HG03103 (cell line): ENCODE data around the gene MKRN2.
"Not testable (repeated sequence)": the region's sequence is repeated elsewhere in the genome, so short reads cannot be mapped to it uniquely, and the experiment has no call there.

ENCODE experiments used
- ATAC-seq: cut with Tn5 transposase; IDR thresholded peaks from one replicate; pipeline ENCODE4 v1.9.1; 2021; ENCODE audit warnings: low read depth; ENCODE audit not compliant: unreplicated experiment

MKRN2 gene, protein sequence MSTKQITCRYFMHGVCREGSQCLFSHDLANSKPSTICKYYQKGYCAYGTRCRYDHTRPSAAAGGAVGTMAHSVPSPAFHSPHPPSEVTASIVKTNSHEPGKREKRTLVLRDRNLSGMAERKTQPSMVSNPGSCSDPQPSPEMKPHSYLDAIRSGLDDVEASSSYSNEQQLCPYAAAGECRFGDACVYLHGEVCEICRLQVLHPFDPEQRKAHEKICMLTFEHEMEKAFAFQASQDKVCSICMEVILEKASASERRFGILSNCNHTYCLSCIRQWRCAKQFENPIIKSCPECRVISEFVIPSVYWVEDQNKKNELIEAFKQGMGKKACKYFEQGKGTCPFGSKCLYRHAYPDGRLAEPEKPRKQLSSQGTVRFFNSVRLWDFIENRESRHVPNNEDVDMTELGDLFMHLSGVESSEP

GRCh38 chr3:12556690-12557472, at the start of gene MKRN2:
MKRN2 (plus strand) TSS chr3:12557087; CDS start chr3:12557151, 64 bp downstream.
- peak; percentile 64 for ATAC-seq

GRCh38 chr3:12507591-12508281, 49.2 kb upstream of the MKRN2 start:
- no peak for ATAC-seq

DNA sequence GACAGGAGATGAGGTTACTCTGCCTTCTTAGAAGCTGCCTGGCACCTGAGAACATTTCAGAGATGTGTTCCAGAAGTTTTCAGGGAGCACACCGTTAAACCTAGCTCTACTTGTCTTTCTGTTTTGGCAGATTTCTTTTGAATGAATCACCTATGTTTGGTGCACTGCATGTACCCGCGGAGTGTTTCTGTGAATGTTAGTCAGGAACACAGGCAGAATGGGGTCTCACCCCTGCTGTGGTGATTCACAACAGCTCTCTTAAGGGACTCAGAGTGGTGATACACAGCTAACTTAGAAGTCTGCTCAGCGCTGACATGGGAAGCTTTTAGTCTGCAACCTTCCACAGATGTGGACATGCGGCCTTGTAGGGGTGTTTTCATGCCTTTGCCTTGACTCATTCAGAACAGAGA, 48.6 kb upstream of the MKRN2 start:
- ATAC-seq, result no peak

GRCh38 chr3:12509466-12509865, 47.4 kb upstream of the MKRN2 start:
- ATAC-seq, result no peak

DNA sequence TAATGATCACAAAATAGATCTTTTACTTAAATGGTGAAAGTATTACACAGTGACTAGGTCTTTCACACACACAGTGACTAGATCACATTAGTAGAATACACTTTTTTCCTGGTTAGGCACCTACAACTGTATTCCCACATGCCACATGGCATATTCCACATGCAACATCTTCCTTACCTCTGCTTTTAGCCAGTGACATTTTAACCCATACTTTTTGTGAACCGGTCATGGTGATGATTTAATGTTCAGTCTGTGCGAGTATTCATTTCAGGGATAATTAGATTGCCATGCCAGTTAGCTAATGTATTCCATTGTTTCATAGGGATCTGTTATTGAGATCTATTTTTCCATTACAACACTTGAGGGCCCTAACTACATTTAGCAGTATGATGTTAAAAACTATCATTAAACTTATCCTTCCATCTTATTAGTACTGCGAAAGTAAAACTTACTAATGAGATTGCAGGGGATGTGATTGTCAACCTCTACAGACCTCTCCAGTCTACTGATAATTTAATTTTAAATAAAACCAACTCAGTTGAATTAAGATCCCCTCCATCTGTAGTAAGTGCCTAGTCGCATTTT, 44.3 kb upstream of the MKRN2 start:
- ATAC-seq, result no peak

- no peak for ATAC-seq
These were observed 43.0 kb upstream of the MKRN2 start for GRCh38 chr3:12513694-12514446.

GRCh38 chr3:12515631-12516030, 41.3 kb upstream of the MKRN2 start:
- ATAC-seq, result no peak

GRCh38 chr3:12516873-12517272, 40.0 kb upstream of the MKRN2 start:
- no peak for ATAC-seq

- no peak for ATAC-seq
These were observed 38.4 kb upstream of the MKRN2 start for GRCh38 chr3:12518261-12519028.

DNA sequence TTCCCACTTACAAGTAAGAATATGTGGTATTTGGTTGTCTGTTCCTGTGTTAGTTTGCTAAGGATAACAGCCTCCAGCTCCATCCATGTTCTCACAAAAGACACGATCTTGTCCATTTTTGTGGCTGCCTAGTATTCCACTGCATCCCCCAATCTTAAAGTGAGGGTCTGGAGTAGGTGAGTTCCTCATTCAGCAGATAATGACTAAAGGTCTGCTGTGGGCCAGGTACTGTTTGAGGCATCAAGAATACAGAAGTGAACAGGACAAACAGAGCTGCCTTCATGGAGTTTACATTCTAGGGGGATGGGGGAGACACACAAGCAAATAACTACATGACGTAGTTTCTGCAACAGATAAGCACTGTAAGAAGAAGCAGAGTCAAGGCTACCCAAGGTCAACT, 35.9 kb upstream of the MKRN2 start:
- no peak for ATAC-seq

DNA sequence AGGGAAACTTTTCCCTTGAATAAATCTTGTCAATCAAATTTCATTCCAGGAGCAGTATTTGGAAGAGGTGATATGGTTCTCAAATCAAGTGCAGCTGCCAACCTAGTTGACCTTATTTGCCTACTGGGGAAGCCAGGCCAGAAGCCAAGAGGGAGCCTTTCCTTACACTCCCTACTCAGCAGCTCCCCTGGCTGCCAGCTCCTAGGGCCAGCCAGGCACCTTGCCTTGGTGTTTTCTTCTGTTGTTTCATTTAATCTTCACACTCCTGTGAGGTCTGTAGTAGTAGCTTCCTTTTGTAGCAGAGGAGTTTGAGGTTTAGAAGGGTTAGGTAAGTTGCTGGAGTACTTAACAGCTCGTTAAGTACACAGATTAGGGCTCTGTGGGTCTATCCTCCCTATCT, 34.2 kb upstream of the MKRN2 start:
- ATAC-seq, result no peak

GRCh38 chr3:12527757-12528143, 29.1 kb upstream of the MKRN2 start:
- no peak for ATAC-seq

- no peak for ATAC-seq
These were observed 24.7 kb upstream of the MKRN2 start for GRCh38 chr3:12532182-12532581.

GRCh38 chr3:12536423-12536822, 20.5 kb upstream of the MKRN2 start:
- ATAC-seq, result no peak

DNA sequence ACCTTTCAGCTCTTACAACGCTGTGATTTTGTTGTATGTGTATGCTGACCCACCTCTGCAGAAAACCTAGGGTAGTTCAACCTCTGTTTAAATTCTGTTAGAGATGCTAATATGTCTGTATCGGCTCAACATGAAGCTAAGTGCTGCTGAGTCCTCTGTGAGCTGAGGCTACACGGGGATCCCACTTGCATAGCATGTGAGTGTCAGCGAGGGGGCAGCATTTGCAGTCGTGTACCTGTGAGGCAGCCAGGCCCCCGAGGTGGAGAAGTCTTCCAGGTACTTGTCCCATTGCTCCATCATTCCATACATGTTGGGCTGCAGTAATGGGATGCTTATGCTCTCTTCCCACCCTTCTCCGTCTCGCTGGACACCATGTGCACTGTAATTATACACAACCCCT, 15.3 kb upstream of the MKRN2 start:
- no peak for ATAC-seq

DNA sequence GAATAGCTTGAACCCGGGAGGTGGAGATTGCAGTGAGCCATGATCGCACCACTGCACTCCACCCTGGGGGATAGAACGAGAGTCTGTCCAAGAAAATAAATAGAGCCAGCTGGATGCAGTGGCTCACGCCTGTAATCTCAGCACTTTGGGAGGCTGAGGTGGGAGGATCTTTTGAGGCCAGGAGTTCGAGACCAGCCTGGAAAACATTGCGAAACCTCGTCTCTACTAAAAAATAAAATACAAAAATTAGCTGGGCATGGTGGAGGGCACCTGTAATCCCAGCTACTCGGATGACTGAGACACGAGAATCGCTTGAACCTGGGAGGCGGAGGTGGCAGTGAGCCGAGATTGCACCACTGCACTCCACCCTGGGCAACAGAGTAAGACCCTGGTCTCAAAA, 13.4 kb upstream of the MKRN2 start:
- not testable (repeated sequence) for ATAC-seq

DNA sequence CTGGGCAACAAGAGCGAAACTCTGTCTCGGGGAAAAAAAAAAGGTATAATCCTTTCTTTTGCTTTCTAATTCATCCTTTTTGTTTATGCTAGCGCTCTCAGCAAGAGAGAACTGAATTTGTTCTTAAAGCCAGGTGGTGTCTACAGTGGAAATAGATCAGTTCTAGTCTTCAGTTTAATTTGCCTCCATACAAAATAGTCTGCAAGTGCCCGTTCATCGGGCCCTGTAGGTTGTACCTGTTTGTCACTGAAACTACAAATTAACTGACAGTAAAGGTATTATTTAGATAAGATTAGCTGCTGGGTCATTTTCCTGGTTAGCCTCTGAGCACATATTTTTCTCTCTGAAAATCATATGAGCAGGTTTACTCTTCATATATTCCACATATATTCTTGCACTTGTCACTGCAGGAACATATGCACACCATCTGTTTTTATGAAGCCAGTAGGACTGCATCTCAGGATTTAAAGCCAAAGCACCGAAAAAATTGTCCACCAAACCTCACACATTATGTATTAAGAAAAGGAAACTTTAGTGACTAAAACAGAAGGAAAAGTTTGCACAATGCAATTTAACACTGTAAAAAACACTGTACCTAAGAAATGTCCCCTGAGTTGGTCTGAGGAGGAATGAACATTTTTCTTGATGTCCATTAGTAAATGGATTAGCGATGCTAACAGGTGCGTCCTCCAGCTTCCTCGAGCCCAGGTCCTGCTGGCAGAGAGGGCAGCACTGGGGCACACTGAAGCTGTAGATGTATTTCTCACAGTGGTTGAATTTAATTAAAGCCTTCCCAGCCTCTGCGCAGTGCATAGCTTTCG, 12.0 kb upstream of the MKRN2 start:
- no peak for ATAC-seq

DNA sequence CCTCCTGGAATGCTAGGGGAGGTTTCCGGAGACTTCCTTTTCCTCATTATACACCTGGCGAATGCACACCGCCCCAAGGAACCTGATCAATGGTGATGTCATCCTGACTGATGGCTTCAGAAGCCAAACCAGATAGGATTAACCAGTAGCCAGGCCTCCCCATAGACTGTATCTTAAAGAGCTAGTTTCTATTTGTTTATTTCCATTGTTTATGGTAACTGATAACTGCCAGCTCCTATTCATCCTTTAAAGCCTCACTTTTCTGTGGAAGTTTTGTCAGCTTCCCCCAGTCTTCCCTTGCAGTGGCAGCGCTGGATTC, 11.5 kb upstream of the MKRN2 start, which contains the start of gene MKRN2OS:
MKRN2OS (minus strand) TSS at position 27 of the 319 bp plus-strand sequence. CDS start 35 bp downstream, outside the sequence.
- no peak for ATAC-seq
